HL-60 (cell line): ENCODE data around the gene CPLANE1.

ENCODE experiments used
- DNase-seq, 2 experiments: peaks; one replicate each; pipeline ENCODE4 v3.0.0-alpha.2; 2010 to 2020; ENCODE audit warnings: low read depth in 1 of 2, low spot score in 1 of 2
- H3K27ac ChIP-seq: fragments of 250-450 bp; sonication (Bioruptor Pico); replicated peaks from 2 replicates; pipeline ENCODE4 v1.5.1; 2020; ENCODE audit warnings: mild to moderate bottlenecking, moderate library complexity
- H3K27me3 ChIP-seq: fragments of 250-450 bp; sonication (Bioruptor Pico); 2 replicates; pipeline ENCODE4 v1.5.1; 2021; ENCODE audit warnings: mild to moderate bottlenecking, moderate library complexity; ENCODE audit not compliant: insufficient read depth, poor library complexity, severe bottlenecking
- H3K4me3 ChIP-seq: replicated peaks from 2 replicates; pipeline ENCODE4 v1.5.1; 2011; ENCODE audit warnings: mild to moderate bottlenecking, control low read depth, low read length; ENCODE audit not compliant: insufficient read depth
- GABPA ChIP-seq: IDR thresholded peaks from 2 replicates; pipeline ENCODE4 v1.6.1; 2012; ENCODE audit warnings: low read depth
- POLR2AphosphoS5 ChIP-seq: IDR thresholded peaks from 2 replicates; pipeline ENCODE4 v1.6.1; 2012; ENCODE audit warnings: low read depth
- REST ChIP-seq: IDR thresholded peaks from 2 replicates; pipeline ENCODE4 v1.6.1; 2012; ENCODE audit warnings: low read depth; ENCODE audit not compliant: insufficient replicate concordance
- SPI1 ChIP-seq: IDR thresholded peaks from 2 replicates; pipeline ENCODE4 v1.6.1; 2012; ENCODE audit warnings: low read depth, mild to moderate bottlenecking, borderline replicate concordance
- TF ChIP-seq, protein P1 (sequence below): IDR thresholded peaks from one replicate; pipeline ENCODE4 v1.5.1; 2011; ENCODE audit warnings: low read length, control low read depth, inconsistent platforms; ENCODE audit not compliant: insufficient read depth

Gene CPLANE1

GRCh38 chr5:37166197-37166596 lies 83.0 kb downstream of the CPLANE1 start:
- no peak for DNase-seq
- Histone ChIP-seq H3K27ac (no peak overlapping the region), H3K27me3 (no peaks in the 10 kb centered on the region), H3K4me3 (no peak overlapping the region)
- no peak for TF ChIP-seq GABPA
- TF ChIP-seq REST, result no peak
- TF ChIP-seq POLR2AphosphoS5, result no peak
- TF ChIP-seq, protein P1, sequence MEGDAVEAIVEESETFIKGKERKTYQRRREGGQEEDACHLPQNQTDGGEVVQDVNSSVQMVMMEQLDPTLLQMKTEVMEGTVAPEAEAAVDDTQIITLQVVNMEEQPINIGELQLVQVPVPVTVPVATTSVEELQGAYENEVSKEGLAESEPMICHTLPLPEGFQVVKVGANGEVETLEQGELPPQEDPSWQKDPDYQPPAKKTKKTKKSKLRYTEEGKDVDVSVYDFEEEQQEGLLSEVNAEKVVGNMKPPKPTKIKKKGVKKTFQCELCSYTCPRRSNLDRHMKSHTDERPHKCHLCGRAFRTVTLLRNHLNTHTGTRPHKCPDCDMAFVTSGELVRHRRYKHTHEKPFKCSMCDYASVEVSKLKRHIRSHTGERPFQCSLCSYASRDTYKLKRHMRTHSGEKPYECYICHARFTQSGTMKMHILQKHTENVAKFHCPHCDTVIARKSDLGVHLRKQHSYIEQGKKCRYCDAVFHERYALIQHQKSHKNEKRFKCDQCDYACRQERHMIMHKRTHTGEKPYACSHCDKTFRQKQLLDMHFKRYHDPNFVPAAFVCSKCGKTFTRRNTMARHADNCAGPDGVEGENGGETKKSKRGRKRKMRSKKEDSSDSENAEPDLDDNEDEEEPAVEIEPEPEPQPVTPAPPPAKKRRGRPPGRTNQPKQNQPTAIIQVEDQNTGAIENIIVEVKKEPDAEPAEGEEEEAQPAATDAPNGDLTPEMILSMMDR, result no peak
- no peak for TF ChIP-seq SPI1

DNA sequence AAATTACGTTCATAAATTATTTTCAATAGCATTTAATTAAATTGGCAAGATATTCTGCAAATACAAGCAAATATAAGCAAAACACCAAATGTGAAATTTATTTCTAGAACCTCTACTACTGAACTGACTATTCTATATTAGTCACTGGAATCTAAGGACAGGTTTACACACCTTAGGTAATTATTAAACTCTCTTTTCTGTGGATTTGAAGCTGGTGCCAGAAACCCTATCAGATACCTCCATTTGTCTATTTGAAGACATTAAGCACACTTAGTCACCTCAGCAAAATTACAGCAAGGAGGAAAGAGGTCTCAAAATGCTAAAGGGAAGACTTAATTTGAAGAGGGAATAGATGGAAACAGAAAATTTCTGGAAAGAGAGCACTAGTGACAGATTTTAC lies 83.4 kb downstream of the CPLANE1 start:
- DNase-seq, result no peak
- no peak overlapping the region for H3K27ac ChIP-seq
- TF ChIP-seq REST (no peak), POLR2AphosphoS5 (no peak), GABPA (no peak), SPI1 (no peak)
- TF ChIP-seq, protein P1, result no peak
- no peaks in the 10 kb centered on the region for H3K27me3 ChIP-seq
- H3K4me3 ChIP-seq, result no peak overlapping the region

GRCh38 chr5:37153661-37154060 lies 95.5 kb downstream of the CPLANE1 start:
- Histone ChIP-seq H3K4me3 (no peak overlapping the region), H3K27ac (no peak overlapping the region), H3K27me3 (no peaks in the 10 kb centered on the region)
- TF ChIP-seq POLR2AphosphoS5, result no peak
- TF ChIP-seq, protein P1, result no peak
- TF ChIP-seq GABPA, result no peak
- TF ChIP-seq SPI1, result no peak
- TF ChIP-seq REST, result no peak
- no peak for DNase-seq
